GM18502 (cell line): ENCODE results near the gene TTC12.

Experiments
- ATAC-seq: cut with Tn5 transposase; IDR thresholded peaks from one replicate; pipeline ENCODE4 v1.9.1; 2021; ENCODE audit warnings: mild to moderate bottlenecking; ENCODE audit not compliant: unreplicated experiment, poor library complexity

TTC12 gene

DNA sequence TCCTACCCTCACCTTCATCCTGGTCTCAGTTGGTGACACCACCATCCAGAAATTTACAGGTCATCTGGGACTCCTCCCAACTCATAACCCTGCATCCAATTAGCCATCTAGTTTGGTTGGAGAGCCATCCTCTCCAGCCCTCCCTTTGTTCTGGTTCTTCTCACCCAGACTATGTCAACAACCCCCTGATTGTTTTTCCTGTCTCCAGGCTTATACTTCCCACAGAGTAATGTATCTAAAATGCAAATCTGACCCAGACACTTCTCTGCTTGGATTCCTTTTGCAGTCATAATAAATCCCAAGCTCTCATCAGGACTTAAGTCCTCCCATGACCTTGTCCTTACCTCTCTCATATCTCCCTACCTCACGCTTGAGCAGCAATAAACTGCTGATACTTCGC, 3.0 kb downstream of the TTC12 start:
- no peak for ATAC-seq

DNA sequence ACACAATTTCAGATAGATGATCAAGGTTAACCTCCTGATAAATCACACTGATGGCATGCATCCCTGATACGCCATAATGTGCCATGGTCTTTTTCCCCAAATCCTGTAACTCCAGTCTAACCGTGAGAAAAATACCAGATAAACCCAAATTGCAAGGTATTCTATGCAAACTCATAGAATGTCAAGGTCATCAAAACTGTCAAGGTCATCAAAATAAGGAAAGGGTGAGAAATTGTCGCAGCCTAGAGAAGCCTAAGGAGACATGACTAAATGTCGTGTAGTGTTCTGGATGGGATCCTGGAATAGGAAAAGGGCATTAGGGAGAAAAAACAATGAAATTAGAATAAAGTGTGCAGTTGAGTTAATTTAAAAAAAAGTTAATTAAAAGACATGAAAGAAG, 4.7 kb downstream of the TTC12 start:
- ATAC-seq, result no peak

DNA sequence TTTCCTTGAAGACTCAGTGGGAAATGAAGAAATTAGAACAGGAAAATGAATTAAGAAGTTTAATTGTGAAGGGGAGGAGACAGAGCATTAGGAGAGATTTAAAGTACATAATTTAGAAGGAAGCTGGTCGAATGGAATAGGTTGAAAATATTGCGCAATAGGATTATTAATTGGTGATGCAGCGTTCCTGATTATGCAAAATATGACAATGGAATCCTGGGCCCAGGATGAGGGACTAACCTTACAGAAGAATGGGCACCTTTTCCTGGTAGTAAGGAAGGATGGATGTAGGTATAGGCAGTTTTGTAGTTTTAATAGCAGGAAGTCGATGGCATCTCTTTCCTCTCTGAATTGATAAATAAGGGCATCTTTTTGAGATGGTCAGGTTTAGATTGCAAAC, 7.8 kb downstream of the TTC12 start:
- no peak for ATAC-seq

DNA sequence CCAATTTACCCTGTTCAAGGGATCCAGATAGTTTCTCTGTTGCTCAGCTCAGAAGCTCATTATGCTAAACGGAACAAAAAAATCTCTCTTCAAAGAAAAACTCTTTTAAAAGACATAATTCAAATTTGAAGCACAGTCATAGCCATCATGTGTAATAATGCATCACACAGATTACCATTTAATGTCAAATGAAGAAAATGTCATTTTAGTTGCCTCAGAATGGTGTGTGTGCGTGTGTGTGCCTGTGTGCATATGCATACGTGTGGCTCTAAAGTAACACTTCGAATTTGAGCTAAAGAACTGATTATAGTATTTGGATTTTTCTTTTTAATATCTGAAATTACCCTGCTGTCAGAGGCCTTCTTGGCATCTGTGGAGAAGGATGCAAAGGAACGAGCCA, 9.9 kb downstream of the TTC12 start:
- no peak for ATAC-seq

DNA sequence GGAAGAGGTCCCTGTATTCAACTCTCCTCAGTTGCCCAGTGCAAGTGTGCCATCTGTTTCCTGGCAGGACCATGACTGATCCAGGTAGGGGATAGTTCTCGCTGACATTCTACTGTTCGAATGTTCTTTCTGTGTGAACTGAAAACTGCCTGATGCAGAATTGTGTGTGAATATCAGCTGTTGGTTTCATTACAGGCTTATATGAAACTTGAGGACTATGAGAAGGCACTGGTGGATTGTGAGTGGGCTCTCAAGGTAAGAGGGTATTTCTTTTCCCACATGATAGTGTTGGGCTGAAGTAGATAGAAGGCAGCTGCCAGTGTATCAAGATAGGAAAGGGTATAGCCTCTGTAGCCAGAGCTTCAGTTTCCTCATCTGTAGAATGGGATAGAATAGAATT, 15.3 kb downstream of the TTC12 start:
- peak; percentile 55 for ATAC-seq

DNA sequence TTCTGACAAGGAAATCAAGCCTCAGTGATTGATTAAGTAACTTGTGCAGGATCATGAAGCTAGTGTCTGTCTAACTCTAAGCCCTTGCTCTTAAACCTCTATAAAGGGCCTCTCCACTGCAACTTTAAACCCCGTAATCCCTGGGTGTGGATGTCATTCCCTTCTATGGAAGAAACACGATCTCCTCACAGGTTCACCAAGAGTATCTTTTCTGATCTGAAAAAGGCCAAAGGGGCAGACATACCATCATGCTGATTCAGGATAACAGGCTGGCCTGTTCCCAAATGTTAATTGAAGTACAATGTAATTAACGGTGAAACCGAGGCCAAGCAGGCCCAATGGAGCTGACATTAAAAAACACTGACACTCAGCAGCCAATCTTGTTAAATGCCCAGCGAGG, 17.1 kb downstream of the TTC12 start:
- ATAC-seq, result no peak

DNA sequence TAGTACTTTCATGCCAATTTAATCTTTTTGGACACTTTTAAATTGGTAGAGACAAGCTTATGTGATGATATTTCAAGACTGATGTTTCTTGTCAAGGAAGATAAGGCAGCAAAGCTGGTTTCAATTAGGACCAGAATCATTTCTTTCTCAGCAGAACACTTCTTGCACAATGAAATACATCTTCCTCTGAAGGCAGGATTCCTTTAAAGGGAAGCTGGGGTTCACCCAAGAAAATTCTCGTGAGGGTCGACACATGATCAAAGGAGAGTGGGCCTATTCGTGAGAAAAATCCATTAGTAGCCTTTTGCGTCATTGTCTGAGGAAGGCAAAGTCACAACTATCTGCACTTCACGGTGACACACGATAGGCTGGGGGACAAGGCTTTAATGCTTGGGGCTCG, 17.6 kb downstream of the TTC12 start:
- ATAC-seq, result no peak

DNA sequence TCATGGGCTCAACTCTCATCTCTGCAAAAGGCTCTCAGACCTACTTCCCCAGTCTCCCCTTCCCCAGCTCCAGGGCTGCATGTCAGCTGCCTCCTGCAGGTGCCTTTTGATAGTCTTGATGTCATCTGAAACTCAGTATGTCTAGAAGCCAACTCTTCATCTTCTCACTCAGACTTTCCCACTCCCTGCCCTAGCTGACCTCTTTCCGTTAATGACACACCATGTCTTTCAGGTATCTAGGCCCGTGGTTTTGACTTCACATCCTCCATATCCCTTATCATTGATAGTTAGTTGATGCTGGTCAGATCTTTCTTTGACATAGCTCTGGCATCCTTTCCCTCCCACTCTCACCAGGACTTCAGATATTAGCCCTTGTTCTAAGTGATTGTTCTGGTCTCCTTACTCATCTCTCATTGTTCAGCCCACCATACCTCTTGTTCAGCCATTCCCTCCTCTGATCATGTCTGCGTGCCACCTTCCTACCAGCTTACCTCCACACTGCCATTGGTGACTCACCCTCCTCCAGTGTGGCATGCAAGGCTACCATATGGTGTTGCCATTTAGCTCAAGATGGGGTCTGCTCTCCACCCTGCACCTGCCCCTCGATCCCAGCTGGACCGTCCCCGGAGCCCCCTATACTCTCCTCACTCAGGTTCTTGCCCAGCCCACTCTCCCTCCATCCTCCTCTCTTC, 18.4 kb downstream of the TTC12 start:
- ATAC-seq, result no peak

DNA sequence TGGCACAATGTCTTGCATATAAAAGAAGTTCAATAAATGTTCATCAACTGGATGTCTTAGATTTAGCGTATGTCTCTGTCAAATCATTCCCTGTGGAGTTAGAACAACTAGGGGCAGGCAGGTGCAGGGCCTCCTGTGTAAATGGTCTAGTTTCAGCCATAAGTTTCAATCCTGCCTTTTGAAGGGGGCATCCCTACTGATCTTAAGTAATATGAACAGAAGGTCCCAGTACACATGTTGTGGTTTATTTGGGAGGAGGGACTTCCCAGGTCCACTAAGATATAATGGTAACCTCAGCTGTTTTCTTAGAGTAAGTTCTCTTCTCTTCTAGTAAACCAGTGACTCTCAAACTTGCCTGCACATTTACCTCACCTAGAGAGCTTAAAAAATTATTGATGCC, 19.8 kb downstream of the TTC12 start:
- peak; percentile 59 for ATAC-seq

DNA sequence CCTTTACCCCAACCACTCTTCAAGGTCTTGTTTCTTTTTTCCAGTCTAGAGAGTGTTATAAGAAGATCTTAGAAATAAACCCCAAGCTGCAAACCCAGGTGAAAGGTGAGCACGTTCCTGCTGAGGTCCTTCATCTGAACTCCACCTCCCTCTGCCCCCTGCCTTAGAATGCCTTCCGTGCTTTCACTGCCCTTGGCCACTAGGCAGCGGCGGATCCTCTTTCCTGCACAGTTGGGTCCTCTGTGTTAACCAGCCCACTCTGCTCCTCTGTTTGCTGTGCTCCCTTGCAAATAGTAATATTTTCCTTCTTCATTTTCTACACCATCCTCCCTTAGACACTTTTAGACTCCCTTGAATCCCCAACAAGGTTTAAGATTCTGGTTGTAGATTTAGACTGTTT, 24.3 kb downstream of the TTC12 start:
- ATAC-seq, result no peak

DNA sequence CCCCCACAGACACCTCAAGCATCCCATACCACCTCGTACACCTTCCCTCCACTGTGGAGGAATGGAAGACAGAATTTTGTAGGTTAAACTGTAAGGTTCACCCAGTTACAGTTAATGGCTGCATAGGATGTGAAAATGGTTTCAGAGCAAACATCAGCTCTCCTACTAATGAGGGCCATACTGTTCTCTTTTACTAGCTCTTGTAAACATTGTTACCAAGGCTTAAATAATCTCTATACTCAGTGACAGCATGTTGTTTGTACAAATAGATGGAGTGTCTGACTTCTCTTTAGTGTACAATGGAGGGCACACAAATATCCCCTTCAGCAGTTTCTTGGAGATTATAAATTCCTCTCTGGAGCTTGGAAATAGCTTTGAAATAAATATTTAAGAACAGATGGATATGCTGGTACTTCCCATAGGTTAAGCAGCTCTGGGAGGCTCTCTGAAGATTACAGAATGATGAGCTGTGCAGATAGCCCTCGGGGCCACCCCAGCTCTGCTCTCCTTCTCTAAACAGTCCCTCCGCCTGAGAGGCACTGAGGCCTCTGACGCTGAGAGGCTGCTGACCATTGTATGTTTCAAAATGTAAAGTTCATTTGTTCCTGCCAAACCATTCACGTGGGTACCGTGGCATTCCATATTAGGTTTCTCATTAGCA, 25.7 kb downstream of the TTC12 start:
- no peak for ATAC-seq

DNA sequence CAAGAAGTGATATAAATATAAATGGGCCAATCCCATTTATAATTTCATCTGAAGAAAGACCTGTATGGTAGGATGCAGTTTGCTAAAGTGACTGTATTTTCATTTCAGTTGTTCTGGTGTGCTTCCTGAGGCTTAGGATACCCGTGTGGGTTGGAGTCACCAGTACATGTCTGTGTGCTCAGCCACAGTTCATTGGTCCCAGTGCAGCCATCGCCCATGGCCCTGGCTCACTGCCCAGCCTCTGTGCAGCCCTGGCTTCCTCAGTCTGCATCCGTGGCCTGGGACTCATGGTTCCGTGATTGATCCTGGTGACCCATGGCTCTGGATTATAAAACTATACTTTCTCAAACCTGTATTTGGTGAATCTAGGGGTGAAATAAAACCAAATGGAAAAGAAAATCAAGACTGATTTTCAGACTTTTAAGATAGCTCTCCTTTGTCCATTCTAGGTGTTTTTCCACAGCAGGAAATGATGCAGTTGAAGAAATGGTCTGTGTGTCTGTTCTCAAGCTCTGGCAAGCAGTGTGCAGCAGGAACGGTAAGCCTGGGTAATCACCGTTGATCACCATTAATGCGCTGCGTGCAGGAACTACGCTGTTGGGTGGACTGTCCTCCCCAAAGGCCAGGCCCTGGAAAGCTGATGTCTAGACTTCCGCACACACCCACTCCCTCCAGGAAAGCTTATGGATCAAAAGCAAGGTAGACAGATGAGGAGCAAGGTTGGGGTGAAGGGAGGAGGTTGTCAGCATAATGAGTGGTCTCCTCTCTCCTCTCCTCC, 27.2 kb downstream of the TTC12 start:
- no peak for ATAC-seq

DNA sequence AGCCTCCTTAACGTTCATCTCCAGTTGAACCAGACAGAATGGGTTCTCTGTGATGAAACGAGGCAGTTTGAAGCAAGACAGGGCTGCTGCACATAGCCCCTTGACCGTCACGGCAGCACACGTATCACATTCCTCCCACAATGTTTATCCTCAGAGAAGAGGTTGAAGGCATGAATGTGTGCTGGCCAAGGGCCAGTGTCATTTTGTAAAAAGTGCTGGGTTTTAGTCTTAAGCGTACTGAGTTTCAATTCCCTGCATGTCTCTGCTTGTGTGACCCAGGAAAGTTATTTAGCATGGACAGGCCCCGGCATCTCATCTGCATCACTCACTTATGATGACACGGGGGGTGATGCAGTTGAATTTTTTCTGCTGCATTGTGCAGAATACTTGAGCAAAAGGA, 31.6 kb downstream of the TTC12 start:
- no peak for ATAC-seq

DNA sequence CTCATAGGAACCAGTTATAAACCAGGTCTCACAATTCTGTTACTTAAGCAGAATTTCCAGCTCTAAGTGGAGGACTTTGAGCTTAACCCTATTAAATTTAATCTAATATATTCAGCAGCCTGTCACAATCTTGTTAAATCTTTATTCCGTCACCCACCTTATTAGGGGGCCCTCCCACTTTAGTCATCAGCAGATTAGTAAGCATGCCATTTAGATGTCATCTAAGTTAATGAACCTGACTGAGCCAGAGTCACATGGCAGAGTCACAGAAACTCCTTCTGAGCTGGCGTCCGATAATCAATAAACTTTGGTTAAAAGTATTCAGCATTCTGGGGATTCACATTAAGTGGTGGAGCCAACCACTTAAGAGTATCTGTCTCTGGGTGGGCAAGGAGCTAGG, 35.1 kb downstream of the TTC12 start:
- ATAC-seq, result no peak

DNA sequence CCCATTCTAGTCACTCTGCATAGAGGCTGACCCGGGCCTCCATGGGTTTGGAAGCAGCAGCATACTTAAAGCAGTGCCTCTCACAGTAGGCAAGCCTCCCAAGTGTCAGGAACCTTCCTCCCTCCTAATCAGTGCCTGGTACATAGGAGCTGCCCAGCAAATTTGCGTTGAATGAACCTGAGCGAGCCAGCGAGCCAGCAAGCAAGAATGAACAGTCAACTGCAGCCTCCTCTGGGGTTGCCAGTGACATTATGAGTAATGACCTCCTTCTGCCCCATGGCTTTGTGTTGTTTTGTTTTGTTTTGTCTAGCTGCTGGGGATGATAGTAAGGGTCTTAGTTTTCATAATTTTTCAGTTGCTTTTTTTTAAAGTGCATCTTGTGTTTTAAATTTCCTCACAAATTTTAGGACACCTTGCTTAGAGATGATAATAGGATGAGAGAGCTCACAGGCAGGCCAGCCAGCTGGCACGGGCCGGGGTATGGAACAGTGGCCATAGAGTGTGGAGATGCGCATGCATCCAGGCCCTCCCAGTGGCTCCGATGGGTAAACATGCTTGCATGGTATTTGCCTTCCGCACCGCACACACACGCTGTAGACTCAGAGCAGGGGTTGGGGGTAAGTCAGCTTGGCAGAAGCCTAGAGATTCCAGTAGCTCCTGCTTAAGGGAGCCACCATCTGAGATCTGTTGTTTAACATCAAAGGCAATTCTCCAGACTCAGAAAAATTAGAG, 36.1 kb downstream of the TTC12 start:
- ATAC-seq, result no peak

DNA sequence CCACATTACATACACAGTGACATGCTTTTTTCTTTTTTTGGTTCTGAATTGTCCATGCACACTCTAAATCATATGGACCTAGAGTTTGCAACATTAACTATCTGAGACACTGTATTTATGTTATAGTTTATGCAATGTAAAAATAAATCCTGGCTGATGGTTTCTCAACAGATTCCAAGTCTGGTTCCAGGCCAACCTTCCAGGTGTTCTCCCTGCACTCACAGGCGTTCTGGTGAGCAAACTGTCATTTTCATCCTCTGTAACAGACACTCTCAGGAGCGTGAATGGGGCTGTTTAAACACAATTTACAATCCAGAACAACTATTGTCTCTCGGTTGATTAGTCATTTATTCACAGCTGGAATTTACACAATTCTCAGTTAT, 36.7 kb downstream of the TTC12 start:
- no peak for ATAC-seq

DNA sequence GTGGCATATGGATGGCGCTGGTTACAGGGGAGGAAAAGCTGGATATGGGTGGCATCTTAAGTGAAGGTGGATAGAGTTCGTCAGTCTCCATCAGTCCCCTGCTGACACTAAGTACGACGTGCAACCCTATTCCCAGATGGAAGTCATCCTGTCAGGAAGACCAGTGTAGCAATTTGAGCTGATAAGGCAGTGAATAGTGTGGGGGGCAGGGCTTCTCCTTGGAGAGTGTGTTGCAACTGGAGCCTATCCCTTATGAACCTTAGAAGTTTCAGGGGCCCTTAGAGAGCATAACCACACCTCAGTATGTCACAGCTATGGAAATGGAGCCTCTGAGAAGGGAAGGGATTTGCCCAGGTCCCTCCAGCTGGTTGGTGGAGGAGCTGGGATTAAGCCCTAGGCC, 37.1 kb downstream of the TTC12 start:
- no peak for ATAC-seq

DNA sequence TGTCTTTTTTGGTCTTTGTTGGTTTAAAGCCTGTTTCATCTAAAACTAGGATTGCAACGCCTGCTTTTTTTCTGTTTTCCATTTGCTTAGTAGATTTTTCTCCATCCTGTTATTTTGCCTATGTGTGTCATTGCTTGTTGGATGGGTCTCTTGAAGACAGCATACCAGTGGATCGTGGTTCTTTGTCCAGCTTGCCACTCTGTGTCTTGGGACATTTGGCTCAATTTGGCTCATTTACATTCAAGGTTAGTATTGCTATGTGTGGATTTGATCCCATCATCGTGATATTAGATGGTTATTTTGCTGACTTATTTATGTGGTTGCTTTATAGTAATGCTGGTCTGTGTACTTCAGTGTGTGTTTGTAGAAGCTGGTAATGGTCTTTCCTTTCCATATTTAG, 41.8 kb downstream of the TTC12 start:
- ATAC-seq, result no peak

DNA sequence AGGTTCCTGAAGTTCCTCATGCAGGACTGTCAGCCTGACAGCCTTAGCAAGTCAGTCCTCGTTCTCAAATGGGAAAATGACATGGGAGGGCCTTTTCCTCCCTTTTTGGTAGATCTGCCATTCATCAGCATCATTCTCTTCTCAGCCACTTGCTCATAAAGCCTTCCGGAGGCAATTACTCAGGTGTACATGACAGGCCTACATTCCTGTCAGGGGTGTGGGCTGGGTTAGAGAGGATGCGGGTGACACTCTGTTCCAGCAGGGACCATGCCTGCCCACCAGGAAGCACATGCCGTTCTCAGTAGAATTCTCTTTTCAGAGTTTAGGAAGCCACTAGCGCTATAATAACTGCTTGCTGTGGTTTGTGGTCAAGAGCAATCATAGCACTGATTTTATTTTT, 49.0 kb downstream of the TTC12 start:
- ATAC-seq, result no peak

DNA sequence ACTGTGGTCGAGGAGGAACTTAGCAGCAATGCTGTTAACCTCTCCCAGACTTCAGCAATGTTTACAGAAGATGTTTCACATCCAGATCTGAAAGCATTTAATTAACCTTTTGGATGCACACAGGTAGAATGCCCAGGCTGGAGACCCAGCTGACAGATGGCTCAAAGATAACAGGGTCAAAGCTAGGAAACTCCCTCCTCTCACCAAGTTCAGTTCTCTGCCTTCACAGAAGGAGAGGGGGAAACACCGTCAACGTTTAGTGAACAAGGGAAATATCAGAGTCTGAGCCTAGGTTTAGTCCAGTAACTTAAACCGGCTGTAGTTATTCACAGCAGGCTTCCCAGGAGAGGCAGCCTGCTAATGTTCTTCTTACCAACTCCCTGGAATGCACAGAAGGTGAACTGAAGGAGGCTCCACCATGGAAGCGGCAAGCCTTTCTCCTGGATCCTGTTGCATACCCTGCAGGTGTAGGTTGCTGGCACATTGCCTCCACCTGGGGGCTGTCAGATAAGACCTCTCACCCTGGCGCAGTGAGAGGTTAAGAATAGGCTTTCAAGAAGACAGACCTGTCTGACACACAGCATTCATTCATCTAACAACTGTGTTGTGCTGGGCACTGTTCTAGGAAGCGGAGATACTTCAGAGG, 49.7 kb downstream of the TTC12 start:
- ATAC-seq, result no peak

DNA sequence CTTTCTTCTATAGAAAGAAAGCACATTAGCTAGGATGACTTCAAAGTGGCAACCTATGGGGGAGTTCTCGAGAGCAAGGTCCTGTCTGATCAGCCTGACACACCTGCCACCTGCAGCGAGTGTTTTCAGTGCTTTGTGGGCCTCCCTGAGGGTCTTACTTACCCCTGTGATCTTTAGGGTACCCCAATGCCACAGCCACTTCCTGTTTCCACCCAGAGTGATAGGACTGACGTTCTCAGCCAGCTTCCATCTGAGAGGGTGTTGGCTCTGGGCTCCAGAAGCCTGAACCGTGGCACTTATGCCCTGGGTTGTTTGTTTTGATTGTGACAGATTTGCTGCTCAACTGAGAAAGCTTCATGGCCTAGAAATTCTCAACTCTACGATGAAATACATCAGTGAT, 51.5 kb downstream of the TTC12 start:
- ATAC-seq, result no peak
